Inflammatory macrophage (primary cell): ENCODE data around the gene CEP120.
A peak's percentile ranks its signal among the peaks of the same experiment; 100 is the strongest.
"Not testable (repeated sequence)": the region's sequence is repeated elsewhere in the genome, so short reads cannot be mapped to it uniquely, and the experiment has no call there.

Experiments
- DNase-seq, 2 donors: peaks; one replicate each; pipeline ENCODE4 v3.0.0-alpha.2; 2020 to 2022

CEP120 gene

DNA sequence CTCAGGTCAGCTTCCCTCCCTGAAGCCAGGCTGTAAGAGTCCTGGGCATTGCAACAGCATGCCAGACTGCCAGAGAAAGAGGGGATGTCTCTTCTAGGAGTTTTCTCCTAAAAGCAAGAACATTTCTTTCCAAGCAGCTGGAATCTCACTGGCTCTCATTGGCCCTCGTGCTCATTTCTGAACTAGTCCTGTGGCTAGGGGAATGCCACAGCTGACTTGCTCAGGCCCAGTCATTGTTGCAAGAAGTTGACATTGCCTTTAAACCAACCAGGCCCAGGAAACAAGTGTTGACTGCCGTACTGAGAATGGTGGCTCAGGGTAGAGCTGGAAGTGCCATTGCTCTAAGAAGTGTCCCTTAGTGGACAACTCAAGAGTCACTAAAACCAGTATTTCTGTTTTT is 15.0 kb upstream of the CEP120 start:
- no peak for DNase-seq

DNA sequence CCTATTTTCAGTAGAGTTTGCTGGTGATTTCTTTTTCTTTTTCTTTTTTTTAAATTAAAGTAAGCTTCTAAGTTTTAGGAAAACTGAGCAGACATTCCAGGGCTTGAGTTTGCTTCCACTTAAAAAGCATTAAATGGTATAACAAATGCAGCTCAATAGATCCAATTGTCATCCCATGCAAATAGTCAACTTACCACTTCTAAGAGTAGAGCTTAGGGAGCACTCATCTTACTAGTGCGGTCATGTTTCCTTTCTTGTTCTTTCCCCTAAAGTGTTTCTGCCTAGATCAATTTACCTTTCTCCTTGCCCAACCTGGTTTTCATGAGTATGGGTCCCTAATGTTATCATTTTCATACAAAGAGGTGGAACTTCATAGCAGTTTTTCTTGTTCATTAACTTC is 13.0 kb upstream of the CEP120 start:
- DNase-seq: no peak

DNA sequence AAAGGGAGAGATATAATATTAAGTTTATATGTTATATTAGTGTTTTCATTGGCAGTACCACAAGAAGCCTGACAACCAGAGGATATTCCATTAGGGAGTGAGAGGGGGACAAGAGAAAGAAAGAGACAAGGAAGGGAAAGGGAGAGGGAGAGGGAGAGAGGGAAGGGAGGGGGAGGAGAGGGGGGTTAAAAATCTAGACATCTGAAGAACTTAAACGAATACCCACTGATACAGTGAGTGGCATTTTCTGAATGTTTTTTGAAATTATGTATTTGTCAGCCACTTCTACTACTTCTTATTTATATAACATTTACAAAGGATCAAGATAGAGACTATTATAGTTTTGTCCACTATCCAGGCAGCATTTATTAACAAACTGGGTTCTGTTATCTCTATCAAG is 11.6 kb upstream of the CEP120 start:
- no peak for DNase-seq

- peak; percentile 69 to 78 for DNase-seq
Observed at GRCh38 chr5:123433596-123433995, 10.4 kb upstream of the CEP120 start.

DNA sequence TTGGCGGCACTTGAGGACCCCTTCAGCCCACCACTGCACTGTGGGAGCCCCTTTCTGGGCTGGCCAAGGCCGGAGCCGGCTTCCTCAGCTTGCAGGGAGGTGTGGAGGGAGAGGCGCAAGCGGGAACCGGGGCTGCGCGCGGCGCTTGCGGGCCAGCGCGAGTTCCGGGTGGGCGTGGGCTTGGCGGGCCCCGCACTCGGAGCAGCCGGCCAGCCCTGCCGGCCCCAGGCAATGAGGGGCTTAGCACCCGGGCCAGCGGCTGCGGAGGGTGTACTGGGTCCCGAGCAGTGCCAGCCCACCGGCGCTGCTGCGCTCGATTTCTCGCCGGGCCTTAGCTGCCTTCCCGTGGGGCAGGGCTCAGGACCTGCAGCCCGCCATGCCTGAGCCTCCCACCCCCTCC is 7.2 kb upstream of the CEP120 start:
- not testable (repeated sequence) for DNase-seq

DNA sequence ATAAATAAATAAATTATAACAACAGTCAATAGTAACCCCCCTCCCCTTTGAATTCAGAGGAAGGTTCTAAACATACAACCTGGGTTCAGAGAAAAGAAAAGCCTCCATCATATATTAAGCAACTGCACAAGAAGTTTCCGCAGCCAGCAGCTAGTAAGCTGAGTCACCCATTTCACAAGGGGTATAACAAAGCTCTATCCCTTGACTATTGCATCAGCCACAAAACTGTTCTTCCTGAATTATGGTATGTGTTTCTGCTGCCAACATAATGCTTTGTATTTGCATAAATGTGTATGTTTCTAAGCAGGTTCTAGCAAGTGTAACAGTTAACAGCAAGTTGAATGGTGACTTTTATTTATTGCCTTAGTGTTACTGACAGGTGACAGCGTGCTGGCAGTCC is 6.8 kb upstream of the CEP120 start:
- DNase-seq: peak; percentile 93 to 97

- DNase-seq: no peak
Observed at GRCh38 chr5:123429221-123429954, 6.2 kb upstream of the CEP120 start.

GRCh38 chr5:123428521-123429220 is 5.5 kb upstream of the CEP120 start:
- no peak for DNase-seq

DNA sequence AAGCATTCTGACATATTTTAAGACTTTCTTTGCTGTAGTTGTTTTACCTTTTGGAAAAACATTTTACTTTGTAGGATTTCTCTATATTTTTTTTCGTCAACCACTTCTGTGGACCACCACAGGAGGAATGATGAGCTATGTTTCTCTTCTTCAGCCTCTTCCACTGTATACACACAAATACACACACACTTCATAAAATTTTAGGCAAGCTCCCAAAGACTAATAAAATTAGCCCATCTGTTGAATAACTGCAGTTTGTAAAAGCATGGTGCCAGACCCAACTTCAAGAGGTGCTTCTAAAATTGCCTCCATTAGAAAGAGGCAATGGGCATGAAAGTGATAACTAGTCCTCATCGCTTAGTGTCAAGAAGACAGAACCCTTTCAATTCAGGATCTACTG is 4.1 kb upstream of the CEP120 start:
- DNase-seq: no peak

GRCh38 chr5:123425431-123425830 is 2.2 kb upstream of the CEP120 start:
- peak; percentile 50 to 57 for DNase-seq

- DNase-seq: peak in 1 of 2 donors; percentile 8
Observed at GRCh38 chr5:123422433-123423277, 548 bp downstream of the CEP120 start.

- no peak for DNase-seq
Observed at GRCh38 chr5:123421773-123422172, 1.4 kb downstream of the CEP120 start.

DNA sequence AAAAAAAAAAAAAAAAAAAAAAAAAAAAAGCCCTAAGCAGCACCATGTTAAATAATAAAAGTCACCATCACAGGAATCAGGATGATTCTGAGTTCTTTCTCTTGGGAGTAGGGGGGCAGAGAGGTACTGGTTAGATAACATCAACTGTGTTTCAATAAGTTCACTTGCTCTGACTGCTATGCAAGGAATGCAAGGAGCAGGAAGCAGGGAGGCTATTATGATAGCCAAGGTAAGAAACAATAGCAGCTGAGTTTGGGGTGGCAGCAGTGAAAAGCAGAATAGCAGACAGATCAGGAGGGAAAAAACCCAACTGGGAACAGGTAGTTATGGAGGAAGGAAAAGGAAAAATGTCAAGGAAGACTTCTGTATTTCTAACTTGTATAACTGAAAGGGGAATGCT is 8.2 kb downstream of the CEP120 start:
- no peak for DNase-seq

GRCh38 chr5:123412206-123412605 is 11.0 kb downstream of the CEP120 start:
- DNase-seq: no peak

GRCh38 chr5:123401999-123402398 is 21.2 kb downstream of the CEP120 start:
- not testable (repeated sequence) for DNase-seq

DNA sequence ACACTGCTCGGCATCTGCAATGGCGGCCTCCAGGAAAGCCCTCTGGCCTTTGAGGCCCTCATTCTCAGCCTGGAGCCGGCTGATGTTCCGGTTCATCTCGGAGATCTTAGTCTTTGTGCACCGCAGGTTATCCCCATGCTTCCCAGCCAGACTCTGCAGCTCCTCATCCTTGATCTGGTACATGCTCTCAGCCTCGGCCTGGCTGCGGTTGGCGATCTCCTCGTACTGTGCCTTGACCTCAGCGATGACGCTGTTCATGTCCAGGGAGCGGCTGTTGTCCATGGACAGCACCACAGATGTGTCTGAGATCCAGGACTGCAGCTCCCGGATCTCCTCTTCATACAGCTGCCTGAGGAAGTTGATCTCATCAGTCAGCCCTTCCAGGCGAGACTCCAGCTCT is 21.9 kb downstream of the CEP120 start:
- DNase-seq: no peak

DNA sequence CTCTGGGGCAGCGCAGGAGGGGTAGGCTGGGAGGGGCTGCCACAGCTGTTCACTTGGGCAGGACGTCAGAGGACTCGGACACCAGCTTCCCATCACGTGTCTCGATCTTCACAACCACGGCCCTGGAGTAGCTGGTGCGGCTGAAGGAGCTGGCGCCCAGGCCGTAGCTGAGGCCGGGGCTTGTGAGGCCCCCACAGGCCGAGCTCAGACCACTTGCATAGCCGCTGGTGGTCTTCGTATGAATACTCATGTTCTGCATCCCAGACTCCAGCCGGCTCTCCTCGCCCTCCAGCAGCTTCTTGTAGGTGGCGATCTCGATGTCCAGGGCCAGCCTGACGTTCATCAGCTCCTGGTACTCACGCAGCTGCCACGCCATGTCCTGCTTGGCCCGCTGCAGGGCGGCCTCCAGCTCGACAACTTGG is 22.3 kb downstream of the CEP120 start:
- not testable (repeated sequence) for DNase-seq

GRCh38 chr5:123398058-123398733 is 25.0 kb downstream of the CEP120 start:
- DNase-seq: no peak

- no peak for DNase-seq
Observed at GRCh38 chr5:123397538-123397937, 25.7 kb downstream of the CEP120 start.

DNA sequence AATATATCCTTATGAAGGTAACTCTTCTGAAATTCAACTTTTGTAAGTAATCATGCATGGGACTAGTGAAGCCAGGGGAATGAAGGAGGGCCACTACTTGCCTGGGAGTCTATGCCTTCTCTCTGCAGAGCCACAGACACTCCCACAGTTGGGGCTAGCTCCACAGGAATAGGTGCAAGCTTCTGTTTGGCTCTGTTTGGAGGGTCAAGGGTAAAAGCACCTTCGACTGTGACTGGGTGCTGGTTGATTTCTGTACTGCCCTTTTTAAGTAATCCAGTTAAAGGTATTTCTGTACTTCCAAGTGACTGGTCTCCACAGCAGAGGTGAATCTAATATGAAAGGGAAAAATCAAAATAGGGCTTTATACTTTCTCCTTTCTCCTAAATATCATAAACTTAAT is 32.2 kb downstream of the CEP120 start:
- DNase-seq: no peak

DNA sequence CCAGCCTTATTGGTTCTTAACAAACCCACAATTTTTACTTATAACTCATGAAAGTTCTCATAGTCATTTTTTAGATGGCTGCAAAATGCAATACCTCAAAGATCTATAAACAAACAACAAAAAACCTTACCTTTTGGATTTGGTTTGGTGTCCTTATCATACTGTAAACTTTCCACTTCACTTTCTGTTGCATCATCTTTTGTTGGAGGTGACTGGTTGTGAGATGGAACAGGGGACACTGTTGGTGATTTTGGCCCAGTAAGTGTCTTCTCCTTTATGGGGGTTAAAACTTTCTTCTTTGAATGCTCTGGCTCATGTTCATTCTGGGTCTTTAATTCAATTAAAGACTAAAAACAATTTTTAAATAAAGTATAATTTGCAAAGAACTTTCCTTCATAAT is 33.4 kb downstream of the CEP120 start:
- no peak for DNase-seq

GRCh38 chr5:123387313-123387712 is 35.9 kb downstream of the CEP120 start:
- DNase-seq: no peak

GRCh38 chr5:123382252-123382651 is 41.0 kb downstream of the CEP120 start:
- peak; percentile 1 to 16 for DNase-seq
